HG03108 (cell line): ENCODE measurements around the gene ASCC3.
"Not testable (repeated sequence)": the region's sequence is repeated elsewhere in the genome, so short reads cannot be mapped to it uniquely, and the experiment has no call there.

Source experiments
- ATAC-seq: cut with Tn5 transposase; IDR thresholded peaks from one replicate; pipeline ENCODE4 v1.9.1; 2021; ENCODE audit warnings: moderate library complexity; ENCODE audit not compliant: unreplicated experiment

ASCC3 gene

GRCh38 chr6:100664274-100665040, 216.7 kb downstream of the ASCC3 start:
- ATAC-seq, result no peak

DNA sequence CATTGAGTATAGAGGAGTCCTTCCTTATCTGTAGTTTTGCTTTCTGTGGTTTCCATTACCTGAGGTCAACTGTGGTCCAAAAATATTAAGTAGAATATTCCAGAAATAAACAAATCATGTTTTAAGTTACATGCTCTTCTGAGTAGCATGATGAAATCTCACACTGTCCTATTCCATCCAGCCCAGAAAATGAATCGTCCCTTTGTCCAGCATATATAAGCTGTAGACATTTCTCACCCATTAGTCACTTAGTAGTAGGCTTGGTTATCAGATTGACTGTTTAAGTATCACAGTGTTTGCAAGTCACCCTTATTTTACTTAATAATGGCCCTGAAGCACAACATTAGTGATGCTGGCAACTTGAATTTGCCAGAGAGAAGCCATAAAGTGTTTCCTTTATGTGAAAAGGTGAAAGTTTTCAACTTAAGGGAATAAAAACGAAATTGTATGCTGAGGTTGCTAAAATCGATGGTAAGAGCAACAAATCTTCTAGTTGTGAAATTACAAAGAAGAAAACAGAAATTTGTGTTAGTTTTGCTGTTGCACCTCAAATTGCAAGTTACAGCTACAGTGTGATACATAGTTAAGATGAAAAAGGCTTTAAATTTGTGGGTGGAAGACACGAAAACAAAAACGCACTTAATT, 217.8 kb downstream of the ASCC3 start:
- ATAC-seq, result no peak

DNA sequence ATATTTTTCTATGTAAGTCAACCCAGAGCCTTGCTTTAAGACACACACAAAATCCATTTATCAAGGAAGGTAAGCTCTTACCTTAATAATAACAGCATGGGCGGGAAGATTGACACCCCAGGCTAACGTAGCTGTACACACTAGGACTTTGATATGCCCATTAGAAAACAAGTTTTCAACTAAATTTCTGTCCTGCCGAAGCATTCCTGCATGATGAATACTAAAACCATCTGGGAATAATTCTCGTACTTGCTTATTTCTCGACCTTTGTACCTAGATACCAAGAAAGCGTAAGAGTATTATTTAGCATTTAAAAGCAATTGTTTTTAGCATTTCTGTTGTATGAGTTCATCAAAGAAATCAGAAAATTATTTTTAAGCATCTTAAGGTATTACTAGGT, 218.9 kb downstream of the ASCC3 start:
- ATAC-seq, result no peak

- no peak for ATAC-seq
Measured at GRCh38 chr6:100658486-100658885, 222.6 kb downstream of the ASCC3 start.

DNA sequence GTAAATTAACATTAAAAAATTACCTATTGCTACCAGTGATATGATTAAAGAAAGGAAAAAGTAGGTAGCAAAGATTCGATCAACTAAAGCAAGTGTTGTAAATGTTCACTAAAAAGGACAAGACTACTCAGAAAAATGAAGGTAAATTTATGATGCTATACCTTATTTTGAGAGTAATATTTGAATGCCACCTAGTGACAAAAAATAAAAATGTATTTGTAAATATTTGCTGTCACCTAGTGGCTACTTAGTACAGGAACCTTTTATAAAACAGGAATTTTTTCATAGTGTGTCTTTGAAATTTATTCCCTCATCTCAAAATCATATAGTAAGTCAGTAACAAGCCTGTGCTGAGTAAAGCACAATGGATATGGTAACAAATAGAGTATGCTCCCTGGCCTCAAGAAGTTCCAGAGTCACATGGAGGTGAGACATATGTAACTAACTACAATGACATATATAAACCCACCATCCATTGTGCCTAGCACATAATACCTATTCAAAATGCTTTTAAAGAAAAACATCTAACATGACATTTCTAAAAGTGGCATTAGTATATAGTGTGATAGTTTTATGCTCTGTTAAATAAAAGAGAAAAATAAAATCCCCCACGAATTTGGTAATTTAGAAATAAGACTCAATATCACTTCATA, 223.3 kb downstream of the ASCC3 start:
- ATAC-seq, result no peak

GRCh38 chr6:100641147-100641546, 240.0 kb downstream of the ASCC3 start:
- not testable (repeated sequence) for ATAC-seq

DNA sequence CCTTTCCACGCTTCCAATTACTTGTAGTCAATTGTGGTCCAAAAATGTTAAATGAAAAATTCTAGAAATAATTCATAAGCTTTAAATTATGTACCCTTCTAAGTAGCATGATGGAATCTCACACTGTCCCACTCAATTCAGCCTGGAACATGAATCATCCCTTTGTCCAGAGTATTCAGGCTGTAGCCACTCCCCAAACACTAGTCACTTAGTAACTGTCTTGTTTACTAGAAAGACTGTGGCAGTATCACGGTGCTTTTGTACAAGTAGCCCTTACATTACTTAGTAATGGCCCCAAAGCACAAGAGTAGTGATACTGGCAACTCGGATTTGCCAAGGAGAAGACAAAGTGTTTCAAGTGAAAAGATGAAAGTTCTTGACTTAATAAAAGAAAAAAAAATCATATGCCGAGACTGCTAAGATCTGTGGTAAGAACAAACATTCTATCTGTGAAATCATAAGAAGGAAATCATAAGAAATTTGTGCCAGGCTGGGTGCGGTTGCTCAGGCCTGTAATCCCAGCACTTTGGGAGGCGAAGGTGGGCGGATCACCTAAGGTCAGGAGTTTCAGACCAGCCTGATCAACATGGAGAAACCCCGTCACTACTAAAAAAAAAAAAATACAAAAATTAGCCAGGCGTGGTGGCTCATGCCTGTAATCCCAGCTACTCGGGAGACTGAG, 247.9 kb downstream of the ASCC3 start:
- no peak for ATAC-seq

DNA sequence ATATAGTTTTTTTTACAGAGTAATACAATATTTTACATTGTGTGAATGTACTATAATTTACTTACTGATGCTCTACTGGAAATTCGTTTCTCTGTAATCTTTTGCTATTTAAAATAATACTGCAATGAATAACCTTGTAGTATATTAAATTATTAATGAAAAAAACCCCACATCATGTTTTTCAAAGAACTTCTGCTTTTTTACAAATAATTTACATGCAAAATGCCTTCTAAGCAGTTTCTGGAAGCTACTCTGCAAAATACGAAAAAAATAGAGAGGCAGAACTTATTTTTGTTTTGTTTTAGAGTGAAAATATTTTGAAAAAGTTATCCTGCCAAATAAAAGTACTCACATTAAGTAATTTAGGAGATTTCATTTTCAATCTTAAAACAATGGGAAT, 250.6 kb downstream of the ASCC3 start:
- ATAC-seq, result no peak

DNA sequence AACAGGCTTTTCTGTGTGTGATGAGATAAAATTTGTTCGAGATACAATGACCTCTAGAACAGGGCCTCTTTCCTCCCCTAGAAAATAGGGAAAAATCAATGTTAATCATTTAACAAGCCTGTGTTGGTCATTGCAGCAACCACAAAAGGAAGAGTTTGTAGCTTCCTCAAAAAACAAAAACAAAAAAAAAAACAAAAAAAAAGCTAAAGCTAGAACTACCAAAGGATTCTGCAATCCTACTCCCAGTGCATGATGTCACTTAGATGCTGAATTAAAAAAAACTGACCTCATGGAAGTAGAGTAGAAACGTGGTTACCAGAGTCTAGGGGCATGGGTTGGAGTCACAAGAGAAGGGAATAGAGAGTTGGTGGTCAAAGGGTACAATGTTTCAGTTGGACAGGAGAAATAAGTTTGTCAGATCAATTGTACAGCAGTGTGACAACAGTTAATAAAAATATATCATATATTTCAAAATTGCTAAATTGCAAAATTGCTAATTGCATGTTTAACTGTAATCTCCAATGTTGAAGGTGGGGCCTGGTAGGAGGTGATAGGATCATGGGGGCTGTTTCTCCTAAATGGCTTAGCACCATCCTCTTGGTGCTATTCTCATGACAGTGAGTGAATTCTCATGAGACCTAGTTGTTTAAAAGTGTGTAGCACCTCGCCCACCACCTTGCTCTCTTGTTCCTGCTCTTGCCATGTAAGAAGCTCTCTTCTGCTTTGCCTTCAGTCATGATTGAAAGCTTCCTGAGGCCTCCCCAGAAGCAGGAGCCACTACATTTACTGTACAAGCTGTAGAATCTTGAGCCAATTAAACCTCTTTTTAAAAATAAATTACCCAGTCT, 253.0 kb downstream of the ASCC3 start:
- no peak for ATAC-seq

- ATAC-seq, result no peak
Measured at GRCh38 chr6:100626721-100627120, 254.4 kb downstream of the ASCC3 start.

GRCh38 chr6:100622907-100623692, 258.0 kb downstream of the ASCC3 start:
- ATAC-seq, result no peak

GRCh38 chr6:100620085-100620840, 260.9 kb downstream of the ASCC3 start:
- ATAC-seq, result no peak

DNA sequence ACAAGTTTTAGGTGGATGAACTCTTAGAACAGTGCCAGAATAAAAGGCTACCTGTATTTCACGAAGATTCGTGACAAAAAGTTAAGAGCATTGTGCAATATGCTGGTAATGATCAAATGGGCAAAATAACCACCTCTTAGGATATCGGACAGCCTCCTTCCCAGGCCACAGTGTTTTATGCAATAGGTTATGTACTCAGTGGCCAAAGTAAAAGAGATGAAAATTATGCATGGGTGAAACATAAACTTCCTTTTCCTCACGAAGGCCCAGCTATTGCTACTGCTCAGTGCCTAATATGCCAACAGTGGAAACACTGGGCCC, 262.8 kb downstream of the ASCC3 start:
- no peak for ATAC-seq

- ATAC-seq, result peak; percentile 57
Measured at GRCh38 chr6:100617633-100618350, 263.3 kb downstream of the ASCC3 start.

- ATAC-seq, result no peak
Measured at GRCh38 chr6:100614933-100615332, 266.2 kb downstream of the ASCC3 start.

DNA sequence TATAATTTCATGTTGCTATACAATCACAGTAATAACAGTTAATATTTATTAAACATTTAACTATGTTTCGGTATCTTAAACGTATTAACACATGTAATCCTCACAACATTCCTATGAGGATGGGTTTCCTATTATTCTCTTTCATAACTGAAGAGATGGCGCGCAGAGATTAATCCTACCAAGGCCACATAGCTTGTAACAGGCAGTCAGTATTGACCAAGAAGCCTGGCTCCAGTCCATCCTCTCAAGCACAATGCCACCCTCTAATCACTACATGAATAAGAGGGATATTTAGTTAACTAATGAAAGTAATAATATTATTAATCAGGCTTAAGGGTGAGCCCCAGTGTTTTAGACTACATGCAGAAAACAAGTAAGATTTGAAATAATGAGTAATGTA, 266.7 kb downstream of the ASCC3 start:
- no peak for ATAC-seq

- no peak for ATAC-seq
Measured at GRCh38 chr6:100613656-100614055, 267.5 kb downstream of the ASCC3 start.

GRCh38 chr6:100612094-100612493, 269.0 kb downstream of the ASCC3 start:
- no peak for ATAC-seq
